Measurements from ENCODE around the gene SPEM2.

GRCh38 chr17:7383742-7384488 is 41.5 kb upstream of the SPEM2 start:
- TF ChIP-seq ELK1 (IDR thresholded peaks at IDR 0.05; ENCODE audit: low read depth, low read length) (no peak), EP300 (IDR thresholded peaks at IDR 0.05) (no peak), JUNB (IDR thresholded peaks at IDR 0.05) (no peak), JUN (IDR thresholded peaks at IDR 0.05) (no peak), KDM5A (IDR thresholded peaks at IDR 0.05) (no peak), MAX (IDR thresholded peaks at IDR 0.05) (no peak), KDM1A (IDR thresholded peaks at IDR 0.05; ENCODE audit: low read depth) (no peak), ESRRA (IDR thresholded peaks at IDR 0.05; ENCODE audit: borderline replicate concordance, low read length) (no peak), PBX3 (IDR thresholded peaks at IDR 0.05) (no peak)
